Left ventricle myocardium inferior (tissue), 1 donor: ENCODE results near the gene ROPN1B. TPM values are rescaled to one million over a fixed set of nuclear protein-coding genes. Genes with fewer than 3 reads are reported as not detected.
"Not testable (repeated sequence)": the region's sequence is repeated elsewhere in the genome, so short reads cannot be mapped to it uniquely, and the experiment has no call there.

Source experiments
- DNase-seq: peaks from one replicate; pipeline ENCODE4 v3.0.0-alpha.2; 2020
- H3K27ac ChIP-seq: fragments of 200-600 bp; replicated peaks from 2 replicates; pipeline ENCODE4 v1.8.0; 2021
- H3K27me3 ChIP-seq: fragments of 200-600 bp; 2 replicates; pipeline ENCODE4 v1.8.0; 2021; ENCODE audit warnings: low read depth
- H3K36me3 ChIP-seq: fragments of 200-600 bp; 2 replicates; pipeline ENCODE4 v1.8.0; 2021
- H3K4me1 ChIP-seq: fragments of 200-600 bp; 2 replicates; pipeline ENCODE4 v1.8.0; 2021
- H3K4me3 ChIP-seq: fragments of 200-600 bp; 2 replicates; pipeline ENCODE4 v1.8.0; 2021; ENCODE audit warnings: mild to moderate bottlenecking, moderate library complexity
- H3K9me3 ChIP-seq: fragments of 200-600 bp; replicated peaks from 2 replicates; pipeline ENCODE4 v1.8.0; 2021
- CTCF ChIP-seq: fragments of 200-600 bp; IDR thresholded peaks from 2 replicates; pipeline ENCODE4 v1.8.0; 2021; ENCODE audit warnings: antibody characterized with exemption, mild to moderate bottlenecking, borderline replicate concordance
- intact Hi-C: fragments of 100-400 bp; cut with micrococcal nuclease; formaldehyde crosslinking; loops from one replicate; pipeline ENCODE4 v1.11.0; 2022
- long read RNA-seq: library from polyadenylated mRNA; unstranded; transcript quantifications from one replicate; pipeline ENCODE4 v2.0.0, GENCODE V29; 2021
- total RNA-seq: library from RNA; stranded (reverse); fragmentation: NEBNext Ultra II Directional; extraction: Animal tissue kit (Norgen Biotek cat#: 25700); gene quantifications from one replicate; pipeline ENCODE4 v1.2.1, GENCODE V29; 2021
- donor health status: DM: no; HTN: yes; CAD: no; lungs with severe emphysema.

The ROPN1B gene
- total RNA-seq = 4.0 TPM
- long read RNA-seq, partial matches to known transcripts = 1 of 8 reads
- long read RNA-seq, other reads (novel, unspliced or antisense) = 0 of 8 reads

- H3K27ac ChIP-seq, DNase-seq, H3K4me1 ChIP-seq, intact Hi-C loops, H3K36me3 ChIP-seq, H3K9me3 ChIP-seq: not testable (repeated sequence)
- peak within 1 kb of the TSS; percentile 41 for H3K4me3 ChIP-seq
- H3K27me3 ChIP-seq = peaks cover 54% of the 10 kb centered on the region
Observed at GRCh38 chr3:125968701-125969592, at the start of gene ROPN1B. ROPN1B (plus strand) TSS chr3:125969178; CDS start chr3:125972055, 2,877 bp downstream.

DNA sequence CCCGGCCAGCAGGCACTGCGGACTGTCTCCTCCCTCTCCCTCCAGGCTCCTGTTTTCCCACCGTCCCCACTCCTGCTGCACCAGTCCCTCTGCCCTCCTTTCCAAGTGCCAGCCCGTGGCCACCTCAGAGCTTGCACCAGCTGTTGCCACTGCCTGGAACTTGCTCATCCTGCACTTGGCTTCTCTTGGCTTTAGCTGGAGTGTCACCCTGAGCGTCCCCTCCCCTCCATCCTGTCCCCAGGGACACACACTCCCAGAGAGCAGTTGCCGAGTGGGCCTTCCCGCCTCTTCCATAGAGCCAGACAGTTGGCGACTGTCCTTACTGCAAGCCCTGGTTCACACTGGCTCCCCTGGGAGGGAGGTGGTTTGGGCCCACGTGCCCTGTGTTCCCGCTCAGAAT is 48.8 kb upstream of the ROPN1B start:
- intact Hi-C loops = not testable (repeated sequence)

DNA sequence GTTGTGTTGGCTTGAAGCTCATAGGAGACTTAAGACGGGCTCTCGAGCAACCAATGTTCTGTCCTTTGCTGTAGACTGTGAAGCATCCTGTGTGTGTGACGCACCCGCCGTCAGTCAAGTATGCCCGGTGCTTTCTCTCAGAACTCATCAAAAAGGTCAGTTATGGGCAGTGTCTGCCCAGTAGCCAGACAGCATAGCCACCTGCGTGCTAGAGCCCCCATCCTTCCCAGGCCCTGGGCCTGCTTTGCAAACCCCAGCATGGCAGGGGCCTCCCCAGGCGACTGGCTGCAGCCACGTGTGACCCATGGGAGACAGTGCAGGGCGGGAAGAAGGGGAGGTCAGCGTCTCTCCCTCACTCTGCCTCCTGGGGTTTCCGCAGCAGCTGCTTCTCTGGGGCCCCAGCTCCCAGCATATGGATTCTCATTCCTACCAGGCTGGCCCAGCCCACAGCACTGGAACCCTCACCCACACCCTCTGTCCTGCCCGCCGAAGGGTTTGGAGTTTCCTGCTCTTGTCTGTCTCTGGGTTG is 48.2 kb upstream of the ROPN1B start:
- H3K9me3 ChIP-seq, H3K27me3 ChIP-seq, intact Hi-C loops, H3K36me3 ChIP-seq, DNase-seq, H3K27ac ChIP-seq, H3K4me1 ChIP-seq, H3K4me3 ChIP-seq: not testable (repeated sequence)

More for the DNA sequence above, 48.8 kb upstream of the ROPN1B start:
- H3K4me3 ChIP-seq, H3K36me3 ChIP-seq, H3K27ac ChIP-seq, H3K9me3 ChIP-seq, H3K27me3 ChIP-seq, DNase-seq: not testable (repeated sequence)
- H3K4me1 ChIP-seq = peaks cover 12% of the 10 kb centered on the region

DNA sequence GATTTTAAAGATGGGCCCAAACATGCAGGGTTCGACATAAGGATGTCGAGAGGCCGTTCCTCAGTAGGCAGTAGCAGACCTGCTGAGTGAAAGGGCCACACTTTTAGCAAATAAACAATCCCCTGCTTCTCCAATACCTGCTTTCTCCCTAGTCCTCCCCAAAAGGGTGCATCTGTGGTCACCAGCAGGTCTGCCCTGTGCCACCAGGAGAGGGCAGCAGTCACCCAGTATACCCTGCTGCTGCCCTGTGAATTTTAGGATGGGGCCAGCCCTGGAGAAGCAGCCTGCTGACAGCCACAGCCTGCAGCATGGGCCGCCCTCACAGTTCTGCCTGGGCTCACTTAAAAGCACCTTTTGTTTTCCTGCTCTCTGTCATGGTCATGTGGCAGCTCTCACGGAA is 47.3 kb upstream of the ROPN1B start:
- intact Hi-C loops, H3K4me1 ChIP-seq: not testable (repeated sequence)
- TF ChIP-seq CTCF = peak; percentile 72

DNA sequence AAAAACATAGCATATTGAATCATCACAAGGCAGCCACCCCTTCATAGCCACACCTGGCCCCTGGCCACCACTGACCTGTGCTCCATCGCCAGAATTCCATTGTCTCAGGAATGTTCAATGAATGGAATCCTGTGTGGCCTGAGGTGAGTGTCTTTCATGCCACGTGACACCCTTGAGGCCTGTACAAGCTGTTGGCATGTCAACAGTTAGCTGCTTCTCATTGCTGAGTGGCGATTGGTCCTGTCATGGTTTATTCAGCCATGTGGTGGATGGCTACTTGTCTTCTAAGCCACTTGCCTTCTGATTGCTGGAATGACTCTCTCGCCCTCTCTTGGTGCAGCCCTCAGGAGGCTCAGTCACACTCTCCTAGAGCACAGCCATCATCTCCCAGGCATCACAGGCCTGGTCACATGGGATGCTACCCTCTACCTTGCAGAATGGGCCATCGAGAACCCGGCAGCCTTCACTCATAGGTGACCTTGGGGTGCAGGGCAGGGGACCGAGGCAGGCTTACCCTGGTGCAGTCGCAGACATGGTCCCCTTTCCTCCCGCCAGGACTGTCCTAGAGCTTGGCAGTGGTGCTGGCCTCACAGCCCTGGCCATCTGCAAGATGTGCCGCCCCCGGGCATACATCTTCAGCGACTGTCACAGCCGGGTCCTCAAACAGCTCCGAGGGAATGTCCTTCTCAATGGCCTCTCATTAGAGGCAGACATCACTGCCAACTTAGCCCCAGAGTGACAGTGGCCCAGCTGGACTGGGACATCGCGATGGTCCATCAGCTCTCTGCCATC is 45.5 kb upstream of the ROPN1B start:
- DNase-seq, H3K27ac ChIP-seq, H3K36me3 ChIP-seq, intact Hi-C loops, H3K9me3 ChIP-seq, H3K27me3 ChIP-seq, H3K4me3 ChIP-seq, H3K4me1 ChIP-seq: not testable (repeated sequence)

More for the DNA sequence above, 47.3 kb upstream of the ROPN1B start:
- DNase-seq = peak; percentile 43
- H3K36me3 ChIP-seq, H3K4me3 ChIP-seq, H3K27me3 ChIP-seq, H3K27ac ChIP-seq, H3K9me3 ChIP-seq: not testable (repeated sequence)

DNA sequence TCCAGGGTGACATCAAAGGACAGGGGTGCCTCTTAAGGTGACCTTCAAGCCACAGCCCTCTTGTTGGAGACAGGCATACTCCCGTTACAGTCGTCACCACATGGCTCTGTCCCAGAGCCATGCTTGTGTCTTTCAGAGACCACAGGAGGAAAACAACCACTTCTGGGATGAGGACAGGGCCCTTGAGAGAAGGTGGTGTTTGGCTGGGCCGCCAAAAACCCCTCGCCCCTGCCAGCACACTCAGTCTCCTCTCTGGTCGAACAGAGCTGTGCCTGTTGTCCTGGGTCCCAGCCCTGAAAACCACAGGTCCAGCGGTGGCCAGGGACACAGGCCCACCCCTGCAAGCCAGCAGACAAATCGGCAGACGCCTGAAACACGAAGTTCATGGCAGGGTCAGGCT is 44.7 kb upstream of the ROPN1B start:
- H3K9me3 ChIP-seq, H3K4me3 ChIP-seq, H3K36me3 ChIP-seq, H3K27me3 ChIP-seq, DNase-seq, intact Hi-C loops, H3K27ac ChIP-seq, H3K4me1 ChIP-seq: not testable (repeated sequence)

DNA sequence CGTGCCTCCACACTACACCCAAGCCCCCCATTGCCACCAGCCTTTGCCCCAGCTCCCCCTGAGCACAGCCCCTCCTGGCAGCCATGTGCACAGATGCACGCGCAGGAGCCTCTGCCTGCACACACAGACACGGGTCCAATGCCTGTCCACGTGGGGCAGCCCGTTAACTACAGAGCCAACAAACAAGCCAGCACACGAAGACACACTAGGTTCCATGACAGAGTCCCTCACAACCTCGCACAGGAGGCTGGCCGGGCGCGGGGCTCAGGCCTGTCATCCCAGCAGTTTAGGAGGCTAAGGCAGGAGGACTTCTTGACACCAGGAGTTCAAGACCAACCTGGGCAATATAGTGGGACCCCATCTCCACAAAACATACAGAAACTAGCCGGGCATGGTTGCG is 43.3 kb upstream of the ROPN1B start:
- H3K27ac ChIP-seq, H3K36me3 ChIP-seq, H3K9me3 ChIP-seq, H3K4me1 ChIP-seq, DNase-seq, intact Hi-C loops, H3K27me3 ChIP-seq, H3K4me3 ChIP-seq: not testable (repeated sequence)

DNA sequence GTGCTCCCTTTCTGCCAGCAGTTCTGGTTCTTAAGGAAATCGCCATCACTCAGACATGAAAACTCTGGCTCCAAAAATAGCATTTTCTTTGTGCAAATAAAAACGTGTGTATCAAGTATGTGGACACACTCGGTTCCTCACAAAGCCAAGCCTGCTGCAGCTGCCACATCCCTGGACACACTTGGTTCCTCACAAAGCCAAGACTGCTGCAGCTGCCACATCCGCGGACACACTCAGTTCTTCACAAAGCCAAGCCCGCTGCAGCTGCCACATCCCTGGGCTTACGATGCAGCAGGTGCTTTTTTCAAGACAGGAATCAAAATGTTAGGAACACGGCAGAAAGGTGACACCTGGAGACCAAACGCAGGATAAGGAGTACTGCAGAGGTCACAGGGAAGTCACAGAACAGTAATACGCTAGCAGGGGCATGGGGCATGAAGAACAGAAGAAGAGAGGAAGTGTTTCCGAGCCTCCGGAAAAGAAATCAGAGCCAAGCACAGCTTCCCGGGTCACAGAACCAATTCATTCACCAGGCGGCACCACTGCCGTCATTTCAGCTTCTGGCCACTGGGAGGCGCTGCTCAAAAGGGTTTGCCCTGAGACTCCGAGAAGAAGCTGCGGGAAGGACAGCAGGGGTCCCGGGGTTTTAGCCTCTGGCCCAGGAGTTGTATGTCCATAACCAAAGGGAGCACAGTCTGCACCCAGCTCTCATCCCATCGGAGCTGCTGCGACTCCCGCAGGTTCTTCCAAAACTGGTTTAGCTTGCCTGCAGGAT is 40.0 kb upstream of the ROPN1B start:
- H3K9me3 ChIP-seq, H3K4me1 ChIP-seq, H3K27me3 ChIP-seq, H3K36me3 ChIP-seq, H3K27ac ChIP-seq, intact Hi-C loops: not testable (repeated sequence)
- peak; percentile 80 for TF ChIP-seq CTCF
- peak overlapping the region; percentile 2 for H3K4me3 ChIP-seq
- peak; percentile 61 for DNase-seq

GRCh38 chr3:125929765-125930164 is 39.2 kb upstream of the ROPN1B start:
- intact Hi-C loops, H3K27me3 ChIP-seq, DNase-seq, H3K27ac ChIP-seq, H3K4me3 ChIP-seq, H3K9me3 ChIP-seq, H3K36me3 ChIP-seq, H3K4me1 ChIP-seq: not testable (repeated sequence)

DNA sequence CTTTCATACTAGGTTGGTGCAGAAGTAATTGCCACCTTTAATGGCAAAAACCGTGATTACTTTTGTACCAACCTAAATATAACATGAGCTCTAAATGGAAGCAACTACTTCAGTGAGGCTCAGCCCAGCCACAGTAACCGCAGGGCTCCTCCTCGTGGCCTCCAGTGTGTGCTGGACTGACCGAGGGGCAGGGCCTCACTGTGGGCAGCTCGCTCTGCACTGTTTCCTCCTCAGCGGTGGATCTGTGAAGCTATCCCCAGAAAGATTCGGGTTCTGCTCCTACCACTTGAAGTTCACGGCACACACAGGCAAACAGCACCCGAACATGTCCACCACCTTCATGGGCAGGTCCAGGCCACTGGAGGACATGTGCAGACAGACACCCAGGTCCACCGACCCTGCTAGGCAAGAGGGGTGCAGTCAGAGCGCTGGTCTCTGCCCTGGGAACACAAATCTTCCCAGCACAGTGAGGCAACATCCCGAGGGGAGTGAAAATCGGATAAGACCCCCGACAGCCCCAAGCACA is 37.6 kb upstream of the ROPN1B start:
- intact Hi-C loops, H3K4me3 ChIP-seq: not testable (repeated sequence)

More for the DNA sequence above, 37.6 kb upstream of the ROPN1B start:
- DNase-seq, H3K36me3 ChIP-seq, H3K27ac ChIP-seq, H3K27me3 ChIP-seq, H3K9me3 ChIP-seq, H3K4me1 ChIP-seq: not testable (repeated sequence)
